Measurements from ENCODE around the gene PACS2.

GRCh38 chr14:105299654-105300541 is 14.7 kb upstream of the PACS2 start:
- TF ChIP-seq ZC3H10 (CRISPR knock-in tag; IDR thresholded peaks at IDR 0.05), result no peak
- TF ChIP-seq PPARA (CRISPR knock-in tag; IDR thresholded peaks at IDR 0.05; ENCODE audit: borderline replicate concordance), result no peak
- TF ChIP-seq POU6F1 (CRISPR knock-in tag; IDR thresholded peaks at IDR 0.05; ENCODE audit: borderline replicate concordance, low read depth), result no peak
- TF ChIP-seq SNAI2 (CRISPR knock-in tag; IDR thresholded peaks at IDR 0.05), result no peak
